ENCODE results near the gene GARIN5A. TPM values are rescaled to one million over a fixed set of nuclear protein-coding genes. Genes with fewer than 3 reads are reported as not detected.

GARIN5A gene
- total and polyA plus RNA-seq, 7 donors = 1.2 to 5.3 (median 2.7) TPM

DNA sequence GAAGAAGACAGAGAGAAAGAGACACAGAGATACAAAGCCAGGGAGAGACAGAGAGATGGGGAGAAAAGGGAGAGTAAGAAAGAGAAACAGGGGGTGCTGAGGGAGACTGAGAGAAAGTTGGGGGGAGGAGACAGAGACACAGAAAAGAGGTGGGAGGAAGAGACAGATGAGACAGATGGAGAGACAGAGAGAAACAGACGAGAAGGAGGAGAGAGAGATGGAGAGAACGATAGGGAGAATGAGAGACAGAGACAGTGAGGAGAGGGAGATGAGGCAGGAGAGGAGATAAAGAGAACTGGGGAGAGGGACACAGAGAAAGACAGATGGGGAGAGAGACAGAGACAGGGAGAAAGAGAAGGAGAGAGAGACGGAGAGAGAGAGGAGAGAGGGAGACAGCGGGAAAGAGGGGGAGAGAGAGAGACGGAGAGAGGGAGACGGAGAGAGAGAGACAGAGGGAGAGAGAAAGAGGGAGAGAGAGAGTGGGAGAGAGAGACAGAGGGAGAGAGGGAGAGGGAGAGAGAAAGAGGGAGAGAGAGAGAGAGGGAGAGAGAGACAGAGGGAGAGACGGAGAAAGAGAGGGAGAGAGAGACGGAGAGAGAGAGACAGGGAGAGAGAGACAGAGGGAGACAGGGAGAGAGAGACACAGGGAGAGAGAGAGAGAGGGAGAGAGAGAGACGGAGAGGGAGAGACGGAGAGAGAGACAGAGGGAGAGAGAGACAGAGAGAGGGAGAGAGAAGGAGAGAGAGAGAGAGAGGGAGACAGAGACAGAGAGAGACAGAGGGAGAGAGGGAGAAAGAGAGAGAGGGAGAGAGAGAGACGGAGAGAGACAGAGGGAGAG, 21.8 kb upstream of the GARIN5A start:
- ATAC-seq = no peak
- intact Hi-C loops (cut with DNase I) = no loop called here

DNA sequence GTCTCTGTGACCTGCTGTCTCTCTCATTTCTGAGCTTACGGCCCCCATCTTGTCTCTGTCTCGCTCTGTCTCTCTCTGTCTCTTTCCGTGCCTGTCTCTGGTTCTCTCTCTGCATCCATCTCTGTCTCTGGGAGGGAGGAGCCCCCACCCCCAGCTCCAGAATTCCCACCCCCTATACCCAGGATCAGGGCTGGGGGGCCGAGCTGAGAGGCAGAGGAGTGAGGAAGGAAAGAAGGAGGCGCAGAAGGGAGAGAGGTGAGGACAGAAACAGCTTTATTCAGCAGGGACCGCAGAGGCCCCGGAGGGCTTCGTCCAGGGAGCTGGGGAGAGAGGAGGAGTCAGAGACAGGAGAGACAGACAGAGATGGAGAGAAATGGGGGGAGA, 20.4 kb upstream of the GARIN5A start:
- no peak for ATAC-seq
- peak overlapping the region; percentile 72 for H3K4me3 ChIP-seq
- 20 to 39% (median 31%) methylated on average over 8 of the region's 8 CpGs for WGBS, 3 donors
- peak overlapping the region; percentile 73 for H3K27ac ChIP-seq
- H3K36me3 ChIP-seq (ENCODE audit: insufficient read depth in 1 of 2, low read depth in 1 of 2) = no peaks in the 10 kb centered on the region
- DNase-seq = peak in 1 of 2 donors; percentile 9
- TF ChIP-seq, protein P1, sequence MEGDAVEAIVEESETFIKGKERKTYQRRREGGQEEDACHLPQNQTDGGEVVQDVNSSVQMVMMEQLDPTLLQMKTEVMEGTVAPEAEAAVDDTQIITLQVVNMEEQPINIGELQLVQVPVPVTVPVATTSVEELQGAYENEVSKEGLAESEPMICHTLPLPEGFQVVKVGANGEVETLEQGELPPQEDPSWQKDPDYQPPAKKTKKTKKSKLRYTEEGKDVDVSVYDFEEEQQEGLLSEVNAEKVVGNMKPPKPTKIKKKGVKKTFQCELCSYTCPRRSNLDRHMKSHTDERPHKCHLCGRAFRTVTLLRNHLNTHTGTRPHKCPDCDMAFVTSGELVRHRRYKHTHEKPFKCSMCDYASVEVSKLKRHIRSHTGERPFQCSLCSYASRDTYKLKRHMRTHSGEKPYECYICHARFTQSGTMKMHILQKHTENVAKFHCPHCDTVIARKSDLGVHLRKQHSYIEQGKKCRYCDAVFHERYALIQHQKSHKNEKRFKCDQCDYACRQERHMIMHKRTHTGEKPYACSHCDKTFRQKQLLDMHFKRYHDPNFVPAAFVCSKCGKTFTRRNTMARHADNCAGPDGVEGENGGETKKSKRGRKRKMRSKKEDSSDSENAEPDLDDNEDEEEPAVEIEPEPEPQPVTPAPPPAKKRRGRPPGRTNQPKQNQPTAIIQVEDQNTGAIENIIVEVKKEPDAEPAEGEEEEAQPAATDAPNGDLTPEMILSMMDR (IDR thresholded peaks at IDR 0.05) = no peak
- H3K9me3 ChIP-seq = no peaks in the 10 kb centered on the region
- intact Hi-C loops (cut with DNase I) = no loop called here
- no peaks in the 10 kb centered on the region for H3K27me3 ChIP-seq (ENCODE audit: insufficient read depth in 3 of 3, low read length in 2 of 3)
- H3K4me1 ChIP-seq = peaks cover 7% of the 10 kb centered on the region

More for the DNA sequence above, 21.8 kb upstream of the GARIN5A start:
- Histone ChIP-seq H3K9me3 (no peaks in the 10 kb centered on the region), H3K4me3 (peak overlapping the region; percentile 72), H3K27me3 (ENCODE audit: insufficient read depth in 3 of 3, low read length in 2 of 3) (no peaks in the 10 kb centered on the region), H3K27ac (peak overlapping the region; percentile 75), H3K36me3 (ENCODE audit: insufficient read depth in 1 of 2, low read depth in 1 of 2) (no peaks in the 10 kb centered on the region), H3K4me1 (peaks cover 7% of the 10 kb centered on the region)
- TF ChIP-seq, protein P1 (IDR thresholded peaks at IDR 0.05) = no peak
- 27 to 28% (median 27%) methylated on average over 10 to 11 of the region's 11 CpGs for WGBS, 3 donors
- peak in 1 of 2 donors; percentile 0 for DNase-seq

DNA sequence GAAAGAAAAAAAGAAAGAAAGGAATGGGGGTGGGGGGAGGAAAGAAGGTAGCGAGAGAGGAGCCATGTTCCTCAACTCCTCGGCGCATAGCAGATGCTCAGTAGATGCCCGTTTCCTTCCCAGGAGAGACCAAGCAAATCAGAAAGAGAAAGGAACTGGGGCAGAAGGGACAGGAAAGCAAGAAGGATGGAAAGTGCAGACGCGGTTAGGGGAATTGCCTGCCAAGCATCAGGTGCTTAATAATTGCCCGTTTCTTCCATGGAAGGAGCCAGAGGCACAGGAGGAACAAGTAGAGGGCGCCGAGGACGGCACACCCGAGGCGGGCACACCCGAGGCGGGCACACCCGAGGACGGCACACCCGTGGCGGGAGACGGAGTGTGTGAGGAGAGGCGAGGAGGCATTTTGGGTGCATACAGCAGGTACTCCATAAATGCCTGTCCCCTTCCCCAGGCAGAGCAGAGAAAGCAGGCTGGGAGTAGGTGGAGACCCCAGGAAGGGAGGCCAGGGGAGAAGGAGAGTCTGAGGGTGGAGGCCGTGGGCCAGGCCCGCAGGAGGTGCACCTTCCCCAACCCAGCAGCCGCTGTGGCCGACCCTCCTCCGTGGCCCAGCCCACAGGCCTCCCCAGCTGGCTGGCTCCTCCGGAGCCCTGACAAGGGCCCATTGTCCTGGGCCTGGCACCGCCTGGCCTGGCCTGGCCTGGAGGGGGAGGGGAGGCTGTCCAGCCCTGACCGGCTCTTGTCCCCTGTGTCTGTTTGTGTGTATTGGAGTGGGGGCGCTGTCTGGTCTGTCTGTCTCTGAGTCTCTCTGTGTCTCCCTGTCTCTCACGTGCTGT, 19.8 kb upstream of the GARIN5A start:
- intact Hi-C loops (cut with DNase I) = no loop called here
- 26 to 38% (median 29%) methylated on average over 27 to 30 of the region's 30 CpGs for WGBS, 3 donors

DNA sequence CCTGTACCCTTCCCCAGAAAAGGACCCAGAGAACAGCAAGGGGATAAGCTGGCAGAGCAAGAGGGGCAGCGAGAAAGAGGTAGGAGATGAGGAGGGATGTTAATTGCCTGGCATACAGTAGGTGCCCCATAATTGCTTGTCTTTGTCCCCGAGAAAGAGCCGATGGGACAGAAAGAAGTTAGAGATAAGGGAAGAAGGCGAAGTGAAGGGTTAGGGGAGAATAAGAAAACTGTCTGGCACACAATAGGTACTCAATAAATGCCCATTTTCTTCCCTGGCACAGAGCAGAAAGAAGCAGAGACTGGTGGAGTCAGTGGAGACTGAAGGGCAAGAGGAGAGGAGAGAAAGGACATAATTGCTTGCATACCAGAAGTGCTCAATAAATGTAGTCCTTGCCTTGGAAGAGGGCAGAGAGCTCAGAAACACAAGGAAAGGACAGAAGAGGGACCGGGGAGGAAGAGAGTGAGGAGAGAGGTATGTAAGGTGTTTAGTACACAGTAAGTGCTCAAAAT, 18.4 kb upstream of the GARIN5A start:
- WGBS, 3 donors = 37 to 67% (median 37%) methylated on average over 5 of the region's 5 CpGs
- DNase-seq (no peak), ATAC-seq (no peak)
- no peaks in the 10 kb centered on the region for H3K27me3 ChIP-seq (ENCODE audit: insufficient read depth in 3 of 3, low read length in 2 of 3)
- no peaks in the 10 kb centered on the region for H3K9me3 ChIP-seq
- intact Hi-C loops (cut with DNase I) = no loop called here
- no peak overlapping the region for H3K4me3 ChIP-seq
- peaks cover 9% of the 10 kb centered on the region for H3K4me1 ChIP-seq
- no peaks in the 10 kb centered on the region for H3K36me3 ChIP-seq (ENCODE audit: insufficient read depth in 1 of 2, low read depth in 1 of 2)
- TF ChIP-seq, protein P1 (IDR thresholded peaks at IDR 0.05) = no peak
- H3K27ac ChIP-seq = peak overlapping the region; percentile 38

More for the DNA sequence above, 19.8 kb upstream of the GARIN5A start:
- DNase-seq (peak; percentile 52 to 73), ATAC-seq (peak; percentile 18 to 48 (median 28))
- Histone ChIP-seq H3K36me3 (ENCODE audit: insufficient read depth in 1 of 2, low read depth in 1 of 2) (no peaks in the 10 kb centered on the region), H3K27me3 (ENCODE audit: insufficient read depth in 3 of 3, low read length in 2 of 3) (no peaks in the 10 kb centered on the region), H3K4me1 (peaks cover 6% of the 10 kb centered on the region), H3K9me3 (no peaks in the 10 kb centered on the region), H3K27ac (peak overlapping the region; percentile 73), H3K4me3 (peak overlapping the region; percentile 72)
- TF ChIP-seq, protein P1 (IDR thresholded peaks at IDR 0.05) = no peak

Data from psoas muscle (tissue), 8 donors.